ENCODE measurements around the gene TMEM123.
A peak's percentile ranks its signal among the peaks of the same experiment; 100 is the strongest.

TMEM123 gene

GRCh38 chr11:102470251-102470650, 17.7 kb upstream of the TMEM123 start:
- no peak for DNase-seq

GRCh38 chr11:102469196-102469821, 16.7 kb upstream of the TMEM123 start:
- DNase-seq: no peak

GRCh38 chr11:102468616-102469195, 16.1 kb upstream of the TMEM123 start:
- no peak for DNase-seq

GRCh38 chr11:102467853-102468580, 15.5 kb upstream of the TMEM123 start:
- no peak for DNase-seq

GRCh38 chr11:102467080-102467708, 14.6 kb upstream of the TMEM123 start:
- no peak for DNase-seq

- no peak for DNase-seq
Observed at GRCh38 chr11:102465696-102466095, 13.1 kb upstream of the TMEM123 start.

GRCh38 chr11:102464859-102465500, 12.4 kb upstream of the TMEM123 start:
- DNase-seq: no peak

GRCh38 chr11:102464037-102464436, 11.5 kb upstream of the TMEM123 start:
- DNase-seq: no peak

- no peak for DNase-seq
Observed at GRCh38 chr11:102462610-102463009, 10.0 kb upstream of the TMEM123 start.

- no peak for DNase-seq
Observed at GRCh38 chr11:102459393-102459792, 6.8 kb upstream of the TMEM123 start.

GRCh38 chr11:102458548-102458947, 6.0 kb upstream of the TMEM123 start:
- DNase-seq: no peak

- DNase-seq: no peak
Observed at GRCh38 chr11:102457865-102458264, 5.3 kb upstream of the TMEM123 start.

GRCh38 chr11:102457056-102457677, 4.6 kb upstream of the TMEM123 start:
- no peak for DNase-seq

GRCh38 chr11:102456381-102456780, 3.8 kb upstream of the TMEM123 start:
- no peak for DNase-seq

- DNase-seq: no peak
Observed at GRCh38 chr11:102453921-102454320, 1.4 kb upstream of the TMEM123 start.

- no peak for DNase-seq
Observed at GRCh38 chr11:102453302-102453695, 734 bp upstream of the TMEM123 start.

- peak; percentile 21 for DNase-seq
Observed at GRCh38 chr11:102451681-102452460, 694 bp downstream of the TMEM123 start.

- DNase-seq: no peak
Observed at GRCh38 chr11:102451041-102451680, 1.4 kb downstream of the TMEM123 start.

- DNase-seq: no peak
Observed at GRCh38 chr11:102449651-102450570, 2.7 kb downstream of the TMEM123 start.

GRCh38 chr11:102448869-102449224, 3.7 kb downstream of the TMEM123 start:
- DNase-seq: peak; percentile 37
